ENCODE measurements around the gene PPP1R3G.
A peak's percentile ranks its signal among the peaks of the same experiment; 100 is the strongest.

PPP1R3G gene

GRCh38 chr6:5071216-5071615 lies 13.9 kb upstream of the PPP1R3G start:
- H3K4me3 ChIP-seq (ENCODE audit: low read depth, low read length): no peak overlapping the region
- no peak for TF ChIP-seq CTCF (IDR thresholded peaks at IDR 0.05; ENCODE audit: borderline replicate concordance, insufficient read depth, low read depth, low read length)

- no peak overlapping the region for H3K4me3 ChIP-seq (ENCODE audit: low read depth, low read length)
- no peak for TF ChIP-seq CTCF (IDR thresholded peaks at IDR 0.05; ENCODE audit: borderline replicate concordance, insufficient read depth, low read depth, low read length)
Measured at GRCh38 chr6:5072440-5072839, 12.7 kb upstream of the PPP1R3G start.

- H3K4me3 ChIP-seq (ENCODE audit: low read depth, low read length): no peak overlapping the region
- TF ChIP-seq CTCF (IDR thresholded peaks at IDR 0.05; ENCODE audit: borderline replicate concordance, insufficient read depth, low read depth, low read length): no peak
Measured at GRCh38 chr6:5073992-5074391, 11.1 kb upstream of the PPP1R3G start.

DNA sequence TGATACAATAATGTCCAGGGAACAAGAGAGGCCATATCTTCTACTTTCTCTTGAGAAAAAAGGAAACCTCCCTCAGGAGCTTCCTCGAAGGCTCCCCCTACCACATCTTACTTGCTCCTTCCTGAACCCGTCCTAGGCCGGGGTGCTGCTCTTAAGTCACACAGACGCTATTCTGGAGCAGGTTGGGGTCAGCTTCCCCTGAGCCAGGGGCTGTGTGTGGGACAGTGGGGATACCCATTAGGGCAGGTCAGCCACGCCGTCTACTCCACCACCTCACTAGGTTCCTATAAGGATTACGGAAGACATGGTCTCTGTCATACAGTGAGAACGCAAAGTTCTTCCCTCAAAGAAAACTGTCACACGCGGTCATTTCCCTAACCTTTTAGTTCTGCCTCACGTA lies 8.2 kb upstream of the PPP1R3G start:
- no peak for TF ChIP-seq CTCF (IDR thresholded peaks at IDR 0.05; ENCODE audit: borderline replicate concordance, insufficient read depth, low read depth, low read length)
- H3K4me3 ChIP-seq (ENCODE audit: low read depth, low read length): no peak overlapping the region

- H3K4me3 ChIP-seq (ENCODE audit: low read depth, low read length): no peak overlapping the region
- TF ChIP-seq CTCF (IDR thresholded peaks at IDR 0.05; ENCODE audit: borderline replicate concordance, insufficient read depth, low read depth, low read length): peak; percentile 8; the same call in 1 of the 2 replicates
Measured at GRCh38 chr6:5078121-5078669, 6.9 kb upstream of the PPP1R3G start.

DNA sequence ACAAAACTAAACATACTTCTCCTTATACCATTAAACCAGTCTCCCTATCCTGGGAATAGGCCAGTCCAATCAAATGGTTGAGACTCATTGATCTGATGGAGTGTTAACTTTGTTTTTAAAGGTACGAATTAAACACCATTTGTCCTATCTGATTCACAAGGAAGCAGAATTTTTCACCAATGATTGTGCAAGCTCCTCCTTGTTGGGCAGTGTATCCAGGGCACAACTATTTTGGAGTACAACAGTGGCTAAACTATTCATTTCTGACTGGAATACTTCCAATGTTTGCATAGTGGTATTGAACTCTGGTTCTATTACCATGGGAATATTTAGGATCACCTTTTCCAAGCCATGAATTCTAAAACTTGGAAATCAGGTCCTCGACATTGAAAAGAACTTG lies 5.4 kb upstream of the PPP1R3G start:
- H3K4me3 ChIP-seq (ENCODE audit: low read depth, low read length): no peak overlapping the region
- TF ChIP-seq CTCF (IDR thresholded peaks at IDR 0.05; ENCODE audit: borderline replicate concordance, insufficient read depth, low read depth, low read length): no peak

GRCh38 chr6:5080574-5080973 lies 4.6 kb upstream of the PPP1R3G start:
- H3K4me3 ChIP-seq (ENCODE audit: low read depth, low read length): no peak overlapping the region
- no peak for TF ChIP-seq CTCF (IDR thresholded peaks at IDR 0.05; ENCODE audit: borderline replicate concordance, insufficient read depth, low read depth, low read length)
